Measurements from ENCODE around the gene AKR1D1. TPM values are rescaled to one million over a fixed set of nuclear protein-coding genes. Genes with fewer than 3 reads are reported as not detected.
A peak's percentile ranks its signal among the peaks of the same experiment; 100 is the strongest.

AKR1D1 gene
- total and polyA plus RNA-seq, 4 donors: not detected

- peaks cover 0 to 3% (median 0%) of the 10 kb centered on the region in 5 donors for H3K4me1 ChIP-seq (ENCODE audit: control insufficient read depth in 5 of 5, insufficient read depth in 5 of 5, low read length in 5 of 5)
- peaks cover 0 to 7% (median 2%) of the 10 kb centered on the region in 4 donors for H3K9me3 ChIP-seq (ENCODE audit: control insufficient read depth in 4 of 4, insufficient read depth in 3 of 4, low read length in 3 of 4)
- no peak for ATAC-seq (ENCODE audit: insufficient read depth, low FRiP score)
- no peak overlapping the region for H3K9ac ChIP-seq (ENCODE audit: insufficient read depth in 1 of 2, low read length in 2 of 2)
- no peaks in the 10 kb centered on the region for H3K27me3 ChIP-seq (ENCODE audit: control insufficient read depth in 3 of 3, insufficient read depth in 3 of 3, low read length in 2 of 3)
- 22 to 25% methylated on average over 4 of the region's 4 CpGs for WGBS, 2 donors
- no peak overlapping the region for H3K27ac ChIP-seq (ENCODE audit: low read depth in 1 of 2, low read length in 1 of 2)
- H3K36me3 ChIP-seq (ENCODE audit: control insufficient read depth in 4 of 4, insufficient read depth in 4 of 4, low read length in 4 of 4): no peaks in the 10 kb centered on the region
- peak; percentile 89 to 94 (median 93) for DNase-seq
- no peak overlapping the region for H3K4me3 ChIP-seq
- peak; percentile 48 for TF ChIP-seq CTCF (IDR thresholded peaks at IDR 0.05; ENCODE audit: control extremely low read depth, extremely low read depth)
Observed at GRCh38 chr7:138161600-138162081, 85.4 kb downstream of the AKR1D1 start.

GRCh38 chr7:138162236-138162635 lies 86.0 kb downstream of the AKR1D1 start:
- no peak overlapping the region for H3K27ac ChIP-seq (ENCODE audit: low read depth in 1 of 2, low read length in 1 of 2)
- peaks cover 0 to 7% (median 2%) of the 10 kb centered on the region in 4 donors for H3K9me3 ChIP-seq (ENCODE audit: control insufficient read depth in 4 of 4, insufficient read depth in 3 of 4, low read length in 3 of 4)
- ATAC-seq (ENCODE audit: insufficient read depth, low FRiP score): no peak
- no peaks in the 10 kb centered on the region for H3K27me3 ChIP-seq (ENCODE audit: control insufficient read depth in 3 of 3, insufficient read depth in 3 of 3, low read length in 2 of 3)
- peaks cover 0 to 3% (median 0%) of the 10 kb centered on the region in 5 donors for H3K4me1 ChIP-seq (ENCODE audit: control insufficient read depth in 5 of 5, insufficient read depth in 5 of 5, low read length in 5 of 5)
- no peaks in the 10 kb centered on the region for H3K36me3 ChIP-seq (ENCODE audit: control insufficient read depth in 4 of 4, insufficient read depth in 4 of 4, low read length in 4 of 4)
- H3K4me3 ChIP-seq: no peak overlapping the region
- H3K9ac ChIP-seq (ENCODE audit: insufficient read depth in 1 of 2, low read length in 2 of 2): no peak overlapping the region
- 72 to 82% methylated on average over 1 of the region's 1 CpG for WGBS, 2 donors
- DNase-seq: peak in 1 of 3 donors; percentile 5
- TF ChIP-seq CTCF (IDR thresholded peaks at IDR 0.05; ENCODE audit: control extremely low read depth, extremely low read depth): no peak

GRCh38 chr7:138163800-138164199 lies 87.5 kb downstream of the AKR1D1 start:
- H3K36me3 ChIP-seq (ENCODE audit: control insufficient read depth in 4 of 4, insufficient read depth in 4 of 4, low read length in 4 of 4): no peaks in the 10 kb centered on the region
- no peaks in the 10 kb centered on the region for H3K27me3 ChIP-seq (ENCODE audit: control insufficient read depth in 3 of 3, insufficient read depth in 3 of 3, low read length in 2 of 3)
- H3K9ac ChIP-seq (ENCODE audit: insufficient read depth in 1 of 2, low read length in 2 of 2): no peak overlapping the region
- TF ChIP-seq CTCF (IDR thresholded peaks at IDR 0.05; ENCODE audit: control extremely low read depth, extremely low read depth): no peak
- DNase-seq (no peak), ATAC-seq (ENCODE audit: insufficient read depth, low FRiP score) (no peak)
- H3K9me3 ChIP-seq (ENCODE audit: control insufficient read depth in 4 of 4, insufficient read depth in 3 of 4, low read length in 3 of 4): peaks cover 0 to 7% (median 2%) of the 10 kb centered on the region in 4 donors
- peaks cover 0 to 3% (median 0%) of the 10 kb centered on the region in 5 donors for H3K4me1 ChIP-seq (ENCODE audit: control insufficient read depth in 5 of 5, insufficient read depth in 5 of 5, low read length in 5 of 5)
- WGBS, 2 donors: 100% methylated on average over 1 of the region's 1 CpG
- H3K27ac ChIP-seq (ENCODE audit: low read depth in 1 of 2, low read length in 1 of 2): no peak overlapping the region
- no peak overlapping the region for H3K4me3 ChIP-seq

- WGBS, 2 donors: 98% methylated on average over 3 of the region's 3 CpGs
- H3K27me3 ChIP-seq (ENCODE audit: control insufficient read depth in 3 of 3, insufficient read depth in 3 of 3, low read length in 2 of 3): no peaks in the 10 kb centered on the region
- H3K36me3 ChIP-seq (ENCODE audit: control insufficient read depth in 4 of 4, insufficient read depth in 4 of 4, low read length in 4 of 4): no peaks in the 10 kb centered on the region
- ATAC-seq (ENCODE audit: insufficient read depth, low FRiP score): no peak
- H3K27ac ChIP-seq (ENCODE audit: low read depth in 1 of 2, low read length in 1 of 2): no peak overlapping the region
- H3K9ac ChIP-seq (ENCODE audit: insufficient read depth in 1 of 2, low read length in 2 of 2): no peak overlapping the region
- H3K4me3 ChIP-seq: no peak overlapping the region
- peaks cover 0 to 3% (median 0%) of the 10 kb centered on the region in 5 donors for H3K4me1 ChIP-seq (ENCODE audit: control insufficient read depth in 5 of 5, insufficient read depth in 5 of 5, low read length in 5 of 5)
- no peak for TF ChIP-seq CTCF (IDR thresholded peaks at IDR 0.05; ENCODE audit: control extremely low read depth, extremely low read depth)
- DNase-seq: no peak
- H3K9me3 ChIP-seq (ENCODE audit: control insufficient read depth in 4 of 4, insufficient read depth in 3 of 4, low read length in 3 of 4): peaks cover 0 to 7% (median 2%) of the 10 kb centered on the region in 4 donors
Observed at GRCh38 chr7:138164804-138165203, 88.5 kb downstream of the AKR1D1 start.
